GM21381 (cell line): Measurements from ENCODE around the gene CERS3.

Experiments used
- ATAC-seq: cut with Tn5 transposase; IDR thresholded peaks from one replicate; pipeline ENCODE4 v1.9.1; 2021; ENCODE audit warnings: mild to moderate bottlenecking, moderate library complexity; ENCODE audit not compliant: unreplicated experiment

The CERS3 gene

DNA sequence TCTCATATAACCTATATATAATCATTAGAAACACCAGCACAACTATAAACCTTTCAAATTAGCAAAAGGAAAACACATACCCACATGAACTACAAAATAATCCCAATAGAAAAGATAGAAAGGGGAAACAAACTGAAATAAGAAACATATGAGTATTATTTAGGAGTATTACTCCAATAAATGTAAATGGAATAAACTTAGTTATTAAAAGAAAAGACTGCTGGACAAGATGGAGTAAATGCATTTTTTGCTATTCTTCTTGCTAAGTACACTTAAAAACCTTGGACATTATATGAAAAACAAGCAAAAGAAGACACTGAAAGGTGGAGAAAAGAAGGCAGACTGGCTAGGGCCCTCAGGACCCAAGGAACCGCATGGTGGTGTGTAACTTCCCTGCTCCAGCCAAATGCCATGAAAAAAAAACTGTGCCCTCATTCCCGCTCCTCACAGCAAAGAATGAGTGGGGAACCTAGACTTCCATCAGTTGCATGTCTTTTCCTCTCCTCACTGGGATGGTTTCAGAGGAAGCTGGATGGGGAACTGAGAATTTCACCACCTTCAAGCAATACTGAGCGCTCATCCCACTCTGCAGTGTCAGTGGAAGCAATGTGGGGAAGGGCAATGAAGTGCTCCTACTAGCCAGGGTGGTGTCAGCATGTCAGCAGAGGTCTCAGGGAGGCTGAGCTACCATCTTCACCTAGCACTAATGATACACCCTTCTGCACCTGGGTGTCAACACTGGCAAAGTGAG is 143.3 kb downstream of the CERS3 start:
- ATAC-seq = no peak

DNA sequence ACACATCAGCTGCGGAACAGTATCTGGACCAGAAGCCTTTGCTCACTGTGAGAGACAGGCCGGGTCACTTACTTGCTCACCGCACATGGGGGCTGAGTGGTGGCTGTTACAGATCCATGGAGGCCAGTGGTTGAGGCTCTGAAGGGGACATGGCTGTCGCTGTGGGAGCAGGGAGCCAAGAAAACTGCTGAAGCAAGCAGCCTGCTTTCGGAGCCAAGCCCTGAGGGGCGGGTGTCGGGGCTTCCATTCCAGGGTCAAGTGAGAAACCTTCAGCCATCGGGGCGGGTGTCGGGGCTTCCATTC is 144.7 kb downstream of the CERS3 start:
- no peak for ATAC-seq

DNA sequence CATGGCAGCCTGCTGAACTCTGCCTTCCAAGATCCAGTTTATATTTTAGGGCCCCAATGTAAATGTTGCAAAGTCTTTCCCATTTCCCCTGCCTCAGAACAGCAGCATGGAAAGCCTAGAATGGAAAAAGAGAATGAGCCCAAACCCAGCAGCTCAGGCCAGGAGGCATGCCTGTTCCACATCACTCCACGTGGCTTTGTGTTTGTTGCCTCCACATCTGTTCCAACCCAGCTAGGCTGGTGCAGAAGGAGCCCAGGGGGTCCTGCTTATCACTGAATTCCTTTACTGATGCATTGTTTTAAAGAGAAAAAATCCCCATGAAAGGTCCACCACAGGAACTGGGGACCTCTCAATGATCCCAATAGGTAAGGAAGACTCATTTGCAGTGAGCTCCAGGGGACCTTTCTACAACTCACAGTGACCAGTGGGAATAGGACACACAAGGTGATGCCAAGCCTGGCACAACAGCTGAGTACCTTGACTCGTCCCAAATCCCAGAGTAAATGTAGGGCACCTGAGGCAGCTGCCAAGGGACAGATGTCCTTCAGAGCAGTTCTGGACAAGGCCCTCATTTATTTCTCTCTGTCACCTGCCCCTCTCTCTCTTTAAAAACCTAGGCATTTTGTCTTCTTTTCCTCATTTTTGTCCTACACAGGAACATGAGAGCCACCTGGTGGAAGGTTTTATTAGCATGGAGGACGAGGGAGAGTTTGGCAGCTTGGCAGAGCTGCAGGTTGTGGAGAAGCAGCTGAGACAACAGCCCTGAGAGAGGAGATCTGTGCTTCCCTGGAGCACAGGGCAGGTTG is 145.2 kb downstream of the CERS3 start:
- no peak for ATAC-seq

DNA sequence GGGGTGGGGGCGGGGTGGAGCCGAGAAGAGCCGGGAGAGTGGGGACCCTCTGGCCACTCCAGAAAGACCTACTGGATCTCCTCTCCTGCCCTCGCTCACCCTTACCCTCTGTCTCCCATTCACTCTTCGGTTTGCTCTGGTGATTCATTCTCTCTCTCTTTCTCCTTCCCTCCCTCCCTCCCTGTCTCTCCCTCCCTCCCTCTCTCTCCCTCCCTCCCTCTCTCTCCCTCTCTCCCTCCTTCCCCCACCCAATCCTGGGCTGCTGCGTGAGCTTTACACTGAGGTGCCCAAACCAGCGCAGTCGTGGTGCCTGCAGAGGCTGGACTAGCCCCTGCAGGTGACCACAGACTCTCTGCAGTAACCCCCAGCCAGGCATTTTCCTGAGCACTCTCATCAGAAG is 154.8 kb downstream of the CERS3 start:
- ATAC-seq = no peak

DNA sequence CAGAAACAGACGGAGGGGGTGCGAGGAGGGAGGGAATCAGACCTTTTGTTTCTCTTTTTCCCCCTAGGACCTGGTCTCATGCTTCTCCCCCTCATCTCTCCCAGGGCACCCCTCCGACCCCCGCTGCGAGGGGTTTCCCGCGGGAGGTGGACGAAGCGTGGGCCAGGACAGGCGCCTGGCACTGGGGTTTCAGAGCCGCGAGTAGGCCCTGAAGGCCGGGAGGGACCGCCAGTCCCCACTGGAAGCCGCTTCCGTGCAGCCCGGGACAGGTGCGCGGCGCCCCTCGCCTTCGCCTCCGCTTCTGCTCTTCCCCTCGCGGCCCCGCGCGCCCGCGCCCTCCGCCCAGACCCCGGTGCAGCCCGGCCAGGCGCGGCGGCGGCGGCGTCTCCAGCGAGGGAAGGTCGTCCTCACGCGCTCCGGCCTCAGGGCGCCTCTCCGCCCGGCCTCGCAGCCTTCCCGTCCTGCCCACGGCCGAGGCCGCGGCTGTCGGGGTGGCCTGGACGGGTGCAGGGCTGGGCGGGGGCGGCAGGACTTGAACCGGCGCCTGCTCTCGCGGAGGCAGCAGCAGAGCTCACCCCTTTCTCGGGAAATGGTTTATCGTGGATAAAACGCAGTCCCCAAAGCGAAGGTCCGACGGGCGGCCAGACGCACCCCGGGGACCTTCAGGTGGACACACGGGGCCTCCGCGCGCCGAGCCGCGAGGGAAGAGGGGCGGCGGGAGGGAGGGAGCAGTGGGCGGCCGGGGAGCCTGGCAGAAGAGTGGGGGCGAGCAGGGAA is 155.4 kb downstream of the CERS3 start:
- ATAC-seq = no peak

DNA sequence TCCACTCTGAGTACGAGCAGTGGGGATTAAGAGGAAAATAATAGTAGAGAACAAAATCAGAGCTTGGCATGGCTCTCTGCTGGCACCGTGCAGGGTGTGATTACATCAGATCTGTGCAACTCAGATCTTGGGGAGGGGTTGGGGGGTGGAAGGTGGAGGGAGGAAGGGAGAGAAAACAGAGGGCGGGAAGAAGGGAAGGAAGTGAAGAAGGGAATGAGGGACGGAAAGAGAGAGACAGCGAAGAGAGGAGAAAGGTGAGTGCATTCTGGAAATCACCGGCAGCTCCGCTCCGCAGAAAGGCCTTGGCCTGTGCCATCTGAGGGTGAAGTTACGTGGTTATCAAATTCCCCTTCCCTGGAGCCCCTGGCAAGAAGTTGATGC is 156.0 kb downstream of the CERS3 start:
- ATAC-seq = no peak

DNA sequence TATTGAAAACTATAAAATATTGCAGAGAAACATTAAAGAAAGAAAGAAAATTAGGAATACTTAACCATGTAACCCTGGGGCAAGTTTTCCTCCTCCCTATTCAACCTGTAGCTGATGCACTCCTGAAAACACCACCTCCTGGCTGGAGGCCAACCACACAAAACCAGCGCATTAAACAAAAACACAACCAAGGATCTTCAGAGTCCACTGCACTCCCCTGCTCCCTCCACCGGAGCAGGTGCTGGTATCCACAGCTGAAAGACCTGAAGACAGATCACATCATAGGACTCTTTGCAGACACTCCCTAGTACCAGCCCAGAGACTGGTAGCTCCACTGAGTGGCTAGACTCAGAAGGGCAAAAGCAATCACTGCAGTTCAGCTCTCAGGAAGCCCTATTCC is 173.4 kb downstream of the CERS3 start:
- no peak for ATAC-seq

DNA sequence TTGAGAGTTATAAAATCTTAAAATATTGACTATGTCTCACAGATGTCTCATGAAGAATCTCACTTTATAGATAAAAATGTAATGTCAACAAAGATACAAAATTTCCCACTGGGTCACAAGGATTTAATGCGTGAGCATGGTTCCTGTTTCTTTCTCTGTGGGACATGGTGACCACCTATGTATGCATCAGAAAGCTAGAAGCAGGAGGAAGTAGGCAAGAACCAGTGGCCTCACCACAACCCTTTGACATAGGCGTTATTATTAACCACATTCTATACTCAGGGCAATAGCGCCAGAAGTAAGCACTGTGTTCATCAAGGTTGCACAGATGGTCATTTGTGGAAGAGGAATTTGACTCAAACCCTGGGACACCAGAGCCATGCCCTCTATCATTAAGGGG is 175.3 kb downstream of the CERS3 start:
- no peak for ATAC-seq

DNA sequence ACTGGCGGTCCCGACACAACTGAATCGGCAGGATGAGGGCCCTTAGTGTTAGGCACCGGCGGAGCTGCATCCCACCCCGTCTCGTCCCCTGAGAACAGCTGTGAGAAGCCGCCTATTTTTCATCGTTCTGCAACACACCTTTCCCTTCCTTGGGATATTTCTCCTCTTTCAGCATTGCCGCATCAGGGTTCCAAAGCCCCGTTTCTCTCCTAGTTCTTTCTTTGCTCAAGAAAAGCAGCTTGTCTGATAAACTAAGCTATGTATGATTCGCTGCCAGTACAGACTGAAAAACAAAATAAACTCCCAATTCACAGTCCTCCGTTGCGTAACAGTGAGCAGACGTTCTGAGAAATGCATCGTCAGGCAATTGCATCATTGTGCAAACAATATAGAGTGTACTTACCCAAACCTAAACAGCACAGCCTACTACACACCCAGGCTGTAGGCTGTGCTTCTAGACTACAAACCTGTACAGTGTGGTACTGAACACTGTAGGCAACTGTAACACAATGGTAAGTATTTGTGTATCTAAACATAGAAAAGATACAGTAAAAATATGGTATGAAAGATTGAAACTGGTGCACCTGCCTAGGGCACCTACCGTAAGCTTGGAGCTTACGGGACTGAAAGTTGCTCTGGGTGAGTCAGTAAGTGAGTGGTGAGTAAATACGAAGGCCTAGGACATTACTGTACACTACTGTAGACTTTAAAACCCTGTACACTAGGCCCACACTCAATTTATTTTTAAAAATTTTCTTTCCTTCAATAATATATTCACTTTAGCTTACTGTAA is 178.1 kb downstream of the CERS3 start:
- no peak for ATAC-seq
